Aorta (tissue), 5 donors: ENCODE measurements around the gene INAFM1. TPM values are rescaled to one million over a fixed set of nuclear protein-coding genes. Genes with fewer than 3 reads are reported as not detected.
A peak's percentile ranks its signal among the peaks of the same experiment; 100 is the strongest.

Source experiments
- ATAC-seq: fragments of 200-7000 bp; cut with Tn5 transposase; one replicate; pipeline ENCODE4 v1.9.1; 2022; ENCODE audit warnings: moderate library complexity; ENCODE audit not compliant: low FRiP score
- DNase-seq, 2 donors: peaks; one replicate each; pipeline ENCODE4 v3.0.0-alpha.2; 2020
- H3K27ac ChIP-seq, 2 donors: one replicate each; pipeline ENCODE4 v1.5.1; 2013; ENCODE audit warnings: low read length in 2 of 2, mild to moderate bottlenecking in 2 of 2, moderate library complexity in 2 of 2, control low read depth in 1 of 2, inconsistent platforms in 1 of 2, low read depth in 1 of 2
- H3K27me3 ChIP-seq, 2 donors: one replicate each; pipeline ENCODE4 v1.6.1; 2013; ENCODE audit warnings: control low read depth in 1 of 2, low read length in 1 of 2, mild to moderate bottlenecking in 1 of 2, moderate library complexity in 1 of 2; ENCODE audit not compliant: insufficient read depth in 2 of 2, control insufficient read depth in 1 of 2
- H3K36me3 ChIP-seq, 2 donors: one replicate each; pipeline ENCODE4 v1.6.1; 2013; ENCODE audit warnings: control low read depth in 1 of 2, low read length in 1 of 2, mild to moderate bottlenecking in 1 of 2; ENCODE audit not compliant: insufficient read depth in 2 of 2, control insufficient read depth in 1 of 2
- H3K4me1 ChIP-seq, 2 donors: one replicate each; pipeline ENCODE4 v1.6.1; 2013; ENCODE audit warnings: low read length in 2 of 2, control low read depth in 1 of 2, mild to moderate bottlenecking in 1 of 2, moderate library complexity in 1 of 2; ENCODE audit not compliant: insufficient read depth in 2 of 2, control insufficient read depth in 1 of 2
- H3K4me3 ChIP-seq, 2 donors: one replicate each; pipeline ENCODE4 v1.5.1; 2013; ENCODE audit warnings: low read length in 2 of 2, control low read depth in 1 of 2, mild to moderate bottlenecking in 1 of 2
- H3K9me3 ChIP-seq: one replicate; pipeline ENCODE4 v1.6.1; 2013; ENCODE audit warnings: mild to moderate bottlenecking, low read length; ENCODE audit not compliant: control insufficient read depth
- WGBS, 2 donors: extraction: QIAGEN DNeasy Blood & Tissue Kit; methylation state at CpG; one replicate each; pipeline ENCODE4 v1.1.7; 2013; 5-methylcytosine and 5-hydroxymethylcytosine counted together
- intact Hi-C, 2 donors: fragments of 100-400 bp; cut with DNase I; formaldehyde crosslinking; loops; one replicate each; pipeline versions ENCODE4 v1.14.2 to v1.15.0; 2022
- polyA plus RNA-seq, 2 donors: library from polyadenylated mRNA; stranded (reverse); fragments of 200-250 nt; gene quantifications; one replicate each; pipeline ENCODE4 v1.2.3, GENCODE V29; 2013
- total RNA-seq, 2 donors: library from RNA; stranded (reverse); fragmentation: NEBNext Ultra II Directional; extraction: Animal tissue kit (Norgen Biotek cat#: 25700); gene quantifications; one replicate each; pipeline ENCODE4 v1.2.1, GENCODE V29; 2021
- donor health status: healthy with polysubstance abuse.
- donor health status: Bipolar disorder and iron deficiency.
- donor health status: DM: no; HTN: no; CAD: no.
- donor health status: DM: no; HTN: no; CAD: no.
- donor health status: DM: yes; HTN: yes; CAD: no.

Gene INAFM1
- total and polyA plus RNA-seq, 4 donors = 5.4 to 81.7 (median 37.1) TPM

DNA sequence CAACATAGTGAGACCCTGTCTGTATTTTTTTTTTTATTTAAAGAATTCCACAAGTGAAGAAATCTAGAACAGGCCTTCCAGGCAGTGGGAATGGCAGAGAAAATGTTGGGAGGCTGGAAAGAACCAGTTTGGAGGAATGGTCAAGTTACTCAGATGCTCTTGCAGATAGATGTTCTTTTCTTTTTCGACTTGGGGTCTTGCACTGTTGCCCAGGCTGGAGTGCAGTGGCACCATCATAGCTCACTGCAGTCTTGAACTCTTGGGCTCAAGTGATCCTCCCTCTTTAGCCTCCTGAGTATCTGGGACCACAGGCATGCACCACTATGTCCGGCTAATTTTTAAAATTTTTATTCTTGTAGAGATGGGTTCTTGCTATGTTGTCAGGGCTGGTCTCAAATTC, 35.6 kb downstream of the INAFM1 start:
- no peaks in the 10 kb centered on the region for H3K27me3 ChIP-seq
- intact Hi-C loops = loop anchor here in 1 of 2 donors (5.0 kb wide), 1 partner anchor 37 kb away; the partner anchor contains the start of gene DHX34
- no peak overlapping the region for H3K27ac ChIP-seq
- H3K4me3 ChIP-seq = no peak overlapping the region
- H3K36me3 ChIP-seq = no peaks in the 10 kb centered on the region
- no peak for DNase-seq
- H3K4me1 ChIP-seq = peaks cover 0 to 3% of the 10 kb centered on the region in 2 donors
- no peaks in the 10 kb centered on the region for H3K9me3 ChIP-seq
- no peak for ATAC-seq
- 89 to 93% methylated on average over 2 of the region's 2 CpGs for WGBS, 2 donors

DNA sequence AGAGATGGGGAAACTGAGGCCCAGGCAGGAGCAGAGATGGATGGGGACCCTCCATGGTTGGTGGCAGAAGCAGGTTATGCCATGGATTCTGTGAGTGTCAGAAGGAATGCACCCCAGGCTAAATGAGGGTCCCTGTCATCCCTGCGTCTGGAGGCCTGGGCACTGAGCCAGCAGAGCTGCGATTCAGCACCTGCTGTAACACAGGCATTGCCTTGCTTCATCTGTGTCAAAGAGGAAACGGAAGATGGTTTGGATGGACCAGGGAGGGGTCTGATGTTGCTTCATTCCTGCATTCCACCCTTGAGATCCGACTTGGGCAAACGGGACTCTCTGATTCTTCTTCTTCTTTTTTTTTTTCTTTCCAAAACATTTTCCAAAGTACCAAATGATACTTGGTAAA, 36.1 kb downstream of the INAFM1 start:
- ATAC-seq = no peak
- no peaks in the 10 kb centered on the region for H3K36me3 ChIP-seq
- DNase-seq = peak; percentile 74 to 82
- H3K9me3 ChIP-seq = no peaks in the 10 kb centered on the region
- H3K4me3 ChIP-seq = no peak overlapping the region
- WGBS, 2 donors = 26 to 33% methylated on average over 5 of the region's 5 CpGs
- intact Hi-C loops = loop anchor here in 1 of 2 donors (5.0 kb wide), 1 partner anchor 36 kb away; the partner anchor contains the start of gene DHX34
- H3K27ac ChIP-seq = no peak overlapping the region
- H3K27me3 ChIP-seq = no peaks in the 10 kb centered on the region
- peaks cover 0 to 3% of the 10 kb centered on the region in 2 donors for H3K4me1 ChIP-seq

DNA sequence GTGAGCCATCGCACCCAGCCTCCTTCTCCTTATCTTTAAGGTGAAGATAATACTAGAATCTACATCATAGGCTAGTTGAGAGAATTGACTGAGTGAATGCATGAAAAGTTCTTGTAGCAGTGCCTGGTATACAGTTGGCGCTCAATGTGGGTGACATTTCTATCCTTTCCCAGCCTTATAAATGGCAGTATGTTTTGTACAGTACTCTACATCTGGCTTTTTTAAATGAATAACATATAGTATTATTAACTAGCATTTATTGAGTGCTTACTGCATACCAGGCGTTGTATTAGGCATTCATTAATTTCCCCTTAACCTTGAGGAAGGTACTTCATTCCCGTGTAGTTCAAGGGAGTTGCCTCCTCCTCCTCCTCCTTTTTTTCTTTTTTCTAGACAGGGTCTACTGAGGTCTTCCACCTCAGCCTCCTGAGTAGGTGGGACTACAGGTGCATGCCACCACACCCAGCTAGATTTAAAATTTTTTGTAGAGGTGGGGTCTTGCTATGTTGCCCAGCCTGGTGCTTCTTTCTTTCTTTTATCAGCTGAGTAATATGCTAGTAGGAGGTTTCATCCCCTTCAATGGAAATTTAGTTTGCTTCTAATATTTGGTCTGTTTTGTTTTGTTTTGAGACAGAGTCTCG, 37.8 kb downstream of the INAFM1 start:
- Histone ChIP-seq H3K4me3 (no peak overlapping the region), H3K9me3 (no peaks in the 10 kb centered on the region), H3K36me3 (no peaks in the 10 kb centered on the region), H3K27me3 (no peaks in the 10 kb centered on the region), H3K27ac (no peak overlapping the region), H3K4me1 (peaks cover 0 to 3% of the 10 kb centered on the region in 2 donors)
- DNase-seq (no peak), ATAC-seq (no peak)
- 93% methylated on average over 5 of the region's 5 CpGs for WGBS, 2 donors
- intact Hi-C loops = loop anchor here in 1 of 2 donors (5.0 kb wide), 1 partner anchor 35 kb away; the partner anchor contains the start of gene DHX34

DNA sequence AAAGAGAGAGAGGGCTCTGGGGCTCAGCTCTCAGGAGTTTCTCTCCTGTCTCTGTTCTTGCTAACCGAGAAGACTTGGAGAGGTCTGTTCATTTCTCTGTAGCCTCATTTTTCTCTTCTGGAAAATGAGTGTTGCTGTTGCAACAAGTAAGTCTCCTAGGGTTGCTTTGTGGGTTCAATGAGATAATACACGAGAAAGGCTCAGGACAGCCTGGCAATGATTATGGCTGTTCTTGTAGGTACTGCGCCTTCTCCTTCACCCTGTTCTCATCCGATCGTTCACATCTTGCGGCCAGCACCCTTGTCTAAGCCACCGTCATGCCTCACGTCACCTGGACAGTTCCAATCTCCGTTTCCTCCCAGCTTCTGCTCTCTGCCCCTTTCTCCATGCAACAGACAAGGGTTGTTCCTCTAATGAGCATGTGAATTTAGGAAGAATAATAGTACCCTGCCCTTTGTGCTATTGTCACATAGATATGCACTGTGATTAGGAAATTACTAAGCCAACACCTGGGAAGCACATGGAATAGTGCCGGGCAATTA, 39.1 kb downstream of the INAFM1 start:
- Histone ChIP-seq H3K27me3 (no peaks in the 10 kb centered on the region), H3K4me1 (peaks cover 0 to 3% of the 10 kb centered on the region in 2 donors)
- WGBS, 2 donors = 82 to 83% methylated on average over 10 of the region's 10 CpGs

DNA sequence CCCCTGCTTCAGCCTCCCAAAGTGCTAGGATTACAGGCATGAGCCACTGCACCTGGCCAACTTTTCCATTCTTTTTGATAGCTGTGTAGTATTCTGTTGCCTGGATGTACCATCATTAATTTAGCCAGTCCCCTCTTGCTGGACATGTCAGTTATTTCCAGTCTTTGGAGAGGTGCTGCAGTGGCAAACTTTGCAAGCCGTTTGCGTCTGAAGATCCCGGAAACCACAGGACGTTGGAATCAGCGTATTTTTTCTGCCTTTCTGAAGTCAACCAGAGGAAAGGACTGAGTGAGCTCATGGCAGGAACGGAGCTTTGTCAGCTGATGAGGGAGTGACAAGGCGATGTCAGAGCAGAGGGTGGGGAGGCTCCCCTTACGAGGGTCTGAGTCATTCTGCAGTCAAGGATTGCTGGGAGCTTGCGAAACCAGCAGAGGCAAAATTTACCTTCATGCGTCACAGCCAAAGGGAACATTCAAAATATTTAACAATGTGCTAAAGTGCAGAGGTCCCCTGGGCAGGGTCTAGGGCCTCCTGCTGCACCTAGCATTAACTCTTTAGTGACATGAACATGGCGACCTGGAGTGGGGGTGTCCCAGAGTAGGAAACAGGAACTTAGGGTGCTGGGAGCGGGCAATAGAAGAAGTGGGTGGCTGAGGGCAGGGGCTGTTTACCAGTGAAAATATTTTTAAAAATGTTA, 40.6 kb downstream of the INAFM1 start:
- H3K9me3 ChIP-seq = no peaks in the 10 kb centered on the region
- intact Hi-C loops = no loop called here
- H3K27ac ChIP-seq = no peak overlapping the region
- no peak overlapping the region for H3K4me3 ChIP-seq
- H3K4me1 ChIP-seq = no peaks in the 10 kb centered on the region
- no peaks in the 10 kb centered on the region for H3K36me3 ChIP-seq
- DNase-seq (peak; percentile 84 to 88), ATAC-seq (peak; percentile 68)
- 34 to 36% methylated on average over 12 of the region's 12 CpGs for WGBS, 2 donors
- H3K27me3 ChIP-seq = no peaks in the 10 kb centered on the region

More for the DNA sequence above, 39.1 kb downstream of the INAFM1 start:
- Histone ChIP-seq H3K4me3 (no peak overlapping the region), H3K36me3 (no peaks in the 10 kb centered on the region), H3K9me3 (no peaks in the 10 kb centered on the region), H3K27ac (no peak overlapping the region)
- ATAC-seq (no peak), DNase-seq (no peak)
- intact Hi-C loops = loop anchor here in 1 of 2 donors (5.0 kb wide), 1 partner anchor 33 kb away; the partner anchor contains the start of gene DHX34

DNA sequence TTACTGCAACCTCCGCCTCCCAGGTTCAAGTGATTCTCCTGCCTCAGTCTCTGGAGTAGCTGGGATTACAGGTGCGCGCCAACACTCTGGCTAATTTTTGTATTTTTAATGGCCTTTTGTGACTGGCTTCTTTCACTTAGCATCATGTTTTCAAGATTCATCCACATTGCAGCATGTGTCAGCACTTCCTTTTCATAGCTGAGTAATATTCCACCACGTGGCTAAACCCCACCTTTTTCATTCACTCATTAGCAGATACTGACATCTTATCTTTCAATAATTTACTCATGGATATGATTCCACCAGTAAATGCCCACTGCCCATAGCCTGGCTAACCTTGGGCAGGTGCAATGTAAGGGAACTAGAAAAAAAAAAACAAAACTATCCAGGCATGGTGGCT, 41.8 kb downstream of the INAFM1 start:
- WGBS, 2 donors = 89 to 91% methylated on average over 4 of the region's 4 CpGs
- Histone ChIP-seq H3K4me1 (no peaks in the 10 kb centered on the region), H3K36me3 (no peaks in the 10 kb centered on the region), H3K4me3 (no peak overlapping the region), H3K27me3 (no peaks in the 10 kb centered on the region), H3K27ac (no peak overlapping the region), H3K9me3 (no peaks in the 10 kb centered on the region)
- no peak for ATAC-seq
- no peak for DNase-seq
- intact Hi-C loops = no loop called here

DNA sequence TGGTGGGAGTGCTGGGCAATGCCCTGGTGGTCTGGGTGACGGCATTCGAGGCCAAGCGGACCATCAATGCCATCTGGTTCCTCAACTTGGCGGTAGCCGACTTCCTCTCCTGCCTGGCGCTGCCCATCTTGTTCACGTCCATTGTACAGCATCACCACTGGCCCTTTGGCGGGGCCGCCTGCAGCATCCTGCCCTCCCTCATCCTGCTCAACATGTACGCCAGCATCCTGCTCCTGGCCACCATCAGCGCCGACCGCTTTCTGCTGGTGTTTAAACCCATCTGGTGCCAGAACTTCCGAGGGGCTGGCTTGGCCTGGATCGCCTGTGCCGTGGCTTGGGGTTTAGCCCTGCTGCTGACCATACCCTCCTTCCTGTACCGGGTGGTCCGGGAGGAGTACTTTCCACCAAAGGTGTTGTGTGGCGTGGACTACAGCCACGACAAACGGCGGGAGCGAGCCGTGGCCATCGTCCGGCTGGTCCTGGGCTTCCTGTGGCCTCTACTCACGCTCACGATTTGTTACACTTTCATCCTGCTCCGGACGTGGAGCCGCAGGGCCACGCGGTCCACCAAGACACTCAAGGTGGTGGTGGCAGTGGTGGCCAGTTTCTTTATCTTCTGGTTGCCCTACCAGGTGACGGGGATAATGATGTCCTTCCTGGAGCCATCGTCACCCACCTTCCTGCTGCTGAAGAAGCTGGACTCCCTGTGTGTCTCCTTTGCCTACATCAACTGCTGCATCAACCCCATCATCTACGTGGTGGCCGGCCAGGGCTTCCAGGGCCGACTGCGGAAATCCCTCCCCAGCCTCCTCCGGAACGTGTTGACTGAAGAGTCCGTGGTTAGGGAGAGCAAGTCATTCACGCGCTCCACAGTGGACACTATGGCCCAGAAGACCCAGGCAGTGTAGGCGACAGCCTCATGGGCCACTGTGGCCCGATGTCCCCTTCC, 45.5 kb downstream of the INAFM1 start:
- DNase-seq (no peak), ATAC-seq (no peak)
- no peak overlapping the region for H3K4me3 ChIP-seq

DNA sequence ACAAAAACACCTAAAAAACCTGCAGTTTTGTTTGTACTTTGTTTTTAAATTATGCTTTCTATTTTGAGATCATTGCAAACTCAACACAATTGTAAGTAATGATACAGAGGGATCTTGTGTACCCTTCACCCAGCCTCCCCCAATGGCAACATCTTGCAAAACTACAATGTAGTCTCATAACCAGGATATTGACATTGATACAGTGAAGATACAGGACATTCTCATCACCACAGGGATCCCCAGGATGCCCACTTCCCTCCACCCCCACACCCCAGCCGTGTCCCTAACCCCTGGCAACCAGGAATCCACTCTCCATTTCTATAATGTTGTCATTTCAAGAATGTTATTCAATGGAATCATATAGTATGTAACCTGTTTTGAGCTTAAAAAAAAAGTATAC, 46.9 kb downstream of the INAFM1 start:
- intact Hi-C loops = no loop called here
- DNase-seq (no peak), ATAC-seq (no peak)
- no peaks in the 10 kb centered on the region for H3K27me3 ChIP-seq
- no peak overlapping the region for H3K4me3 ChIP-seq
- no peaks in the 10 kb centered on the region for H3K9me3 ChIP-seq
- no peaks in the 10 kb centered on the region for H3K4me1 ChIP-seq
- 89 to 91% methylated on average over 1 of the region's 1 CpG for WGBS, 2 donors
- H3K27ac ChIP-seq = no peak overlapping the region
- H3K36me3 ChIP-seq = no peaks in the 10 kb centered on the region

More for the DNA sequence above, 45.5 kb downstream of the INAFM1 start:
- intact Hi-C loops = no loop called here
- 94% methylated on average over 44 to 46 of the region's 46 CpGs for WGBS, 2 donors
- no peak overlapping the region for H3K27ac ChIP-seq
- no peaks in the 10 kb centered on the region for H3K4me1 ChIP-seq
- H3K36me3 ChIP-seq = no peaks in the 10 kb centered on the region
- H3K9me3 ChIP-seq = no peaks in the 10 kb centered on the region
- no peaks in the 10 kb centered on the region for H3K27me3 ChIP-seq
